DMS79 treated with DMSO at 0.1 percent for 48 hours (cell line): ENCODE data around the gene ZNF423.

ENCODE experiments used
- DNase-seq: peaks from one replicate; lab custom pipeline; 2025; lab: John Stamatoyannopoulos, UW

Gene ZNF423

GRCh38 chr16:49824593-49824992, 31.3 kb downstream of the ZNF423 start:
- DNase-seq = no peak

GRCh38 chr16:49822649-49823370, 33.1 kb downstream of the ZNF423 start:
- no peak for DNase-seq

- no peak for DNase-seq
Measured at GRCh38 chr16:49821614-49822282, 34.2 kb downstream of the ZNF423 start.

GRCh38 chr16:49821156-49821555, 34.8 kb downstream of the ZNF423 start:
- no peak for DNase-seq

GRCh38 chr16:49817754-49818507, 38.0 kb downstream of the ZNF423 start:
- no peak for DNase-seq

- DNase-seq = no peak
Measured at GRCh38 chr16:49816875-49817274, 39.0 kb downstream of the ZNF423 start.

GRCh38 chr16:49811644-49812334, 44.1 kb downstream of the ZNF423 start:
- DNase-seq = no peak

- no peak for DNase-seq
Measured at GRCh38 chr16:49810831-49811230, 45.1 kb downstream of the ZNF423 start.

GRCh38 chr16:49809561-49809960, 46.4 kb downstream of the ZNF423 start:
- no peak for DNase-seq

- DNase-seq = no peak
Measured at GRCh38 chr16:49809062-49809461, 46.9 kb downstream of the ZNF423 start.

GRCh38 chr16:49806446-49806845, 49.5 kb downstream of the ZNF423 start:
- no peak for DNase-seq

- DNase-seq = no peak
Measured at GRCh38 chr16:49801290-49801689, 54.6 kb downstream of the ZNF423 start.

- DNase-seq = no peak
Measured at GRCh38 chr16:49800876-49801275, 55.0 kb downstream of the ZNF423 start.

- no peak for DNase-seq
Measured at GRCh38 chr16:49800441-49800840, 55.5 kb downstream of the ZNF423 start.

- DNase-seq = no peak
Measured at GRCh38 chr16:49799172-49799571, 56.7 kb downstream of the ZNF423 start.

- no peak for DNase-seq
Measured at GRCh38 chr16:49795513-49795912, 60.4 kb downstream of the ZNF423 start.

- DNase-seq = no peak
Measured at GRCh38 chr16:49793244-49793643, 62.7 kb downstream of the ZNF423 start.

GRCh38 chr16:49789616-49790015, 66.3 kb downstream of the ZNF423 start:
- DNase-seq = no peak

GRCh38 chr16:49788986-49789385, 66.9 kb downstream of the ZNF423 start:
- no peak for DNase-seq

GRCh38 chr16:49788572-49788971, 67.3 kb downstream of the ZNF423 start:
- no peak for DNase-seq

GRCh38 chr16:49786926-49787557, 68.9 kb downstream of the ZNF423 start:
- DNase-seq = no peak

GRCh38 chr16:49785970-49786369, 69.9 kb downstream of the ZNF423 start:
- DNase-seq = no peak
